ENCODE data around the gene SMAD6.

DNA sequence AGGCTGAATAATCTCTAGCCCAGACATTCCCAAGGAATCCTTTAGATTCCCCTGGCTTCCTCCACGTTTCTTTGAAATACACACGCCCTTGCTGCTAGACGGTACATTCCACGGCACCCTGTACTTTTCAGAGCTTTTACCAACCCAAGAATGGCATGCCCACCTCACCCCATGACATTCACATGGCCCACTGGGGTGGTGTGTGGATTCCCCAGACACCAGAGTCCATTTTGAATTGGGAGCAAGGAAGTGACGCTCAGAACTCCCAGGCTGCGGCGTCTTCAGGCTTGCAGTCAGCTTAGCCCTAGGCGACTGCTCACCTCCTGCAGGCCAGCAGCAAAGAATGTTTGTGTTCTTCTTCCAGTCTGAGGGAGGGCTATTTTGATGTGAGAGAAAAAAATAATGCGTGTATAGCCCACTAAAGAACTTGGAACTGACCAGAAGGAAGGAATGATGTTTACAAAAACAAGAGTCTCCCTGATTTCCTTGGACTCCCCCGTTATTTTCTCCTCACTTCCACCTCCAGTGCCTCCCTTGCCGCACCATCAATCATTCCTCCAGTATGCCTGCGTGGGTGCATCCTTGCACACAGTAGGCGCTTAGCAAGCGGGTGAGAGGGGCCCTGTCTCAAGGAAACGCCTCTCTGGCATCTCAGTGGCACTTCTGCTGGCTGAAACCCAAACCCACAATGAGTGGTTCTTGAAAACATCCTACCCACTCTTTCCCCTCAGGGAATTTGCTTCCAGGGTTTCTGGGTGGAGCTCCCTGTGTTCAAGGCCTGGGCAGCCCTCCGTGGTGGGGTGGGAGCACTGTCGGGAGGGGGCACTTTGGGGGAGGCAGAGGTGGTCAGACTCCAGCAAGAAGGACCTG, 59.9 kb downstream of the SMAD6 start:
- TF ChIP-seq, protein P1, sequence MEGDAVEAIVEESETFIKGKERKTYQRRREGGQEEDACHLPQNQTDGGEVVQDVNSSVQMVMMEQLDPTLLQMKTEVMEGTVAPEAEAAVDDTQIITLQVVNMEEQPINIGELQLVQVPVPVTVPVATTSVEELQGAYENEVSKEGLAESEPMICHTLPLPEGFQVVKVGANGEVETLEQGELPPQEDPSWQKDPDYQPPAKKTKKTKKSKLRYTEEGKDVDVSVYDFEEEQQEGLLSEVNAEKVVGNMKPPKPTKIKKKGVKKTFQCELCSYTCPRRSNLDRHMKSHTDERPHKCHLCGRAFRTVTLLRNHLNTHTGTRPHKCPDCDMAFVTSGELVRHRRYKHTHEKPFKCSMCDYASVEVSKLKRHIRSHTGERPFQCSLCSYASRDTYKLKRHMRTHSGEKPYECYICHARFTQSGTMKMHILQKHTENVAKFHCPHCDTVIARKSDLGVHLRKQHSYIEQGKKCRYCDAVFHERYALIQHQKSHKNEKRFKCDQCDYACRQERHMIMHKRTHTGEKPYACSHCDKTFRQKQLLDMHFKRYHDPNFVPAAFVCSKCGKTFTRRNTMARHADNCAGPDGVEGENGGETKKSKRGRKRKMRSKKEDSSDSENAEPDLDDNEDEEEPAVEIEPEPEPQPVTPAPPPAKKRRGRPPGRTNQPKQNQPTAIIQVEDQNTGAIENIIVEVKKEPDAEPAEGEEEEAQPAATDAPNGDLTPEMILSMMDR (IDR thresholded peaks at IDR 0.05; ENCODE audit: poor library complexity, severe bottlenecking) = no peak
- TF ChIP-seq TAF1 (IDR thresholded peaks at IDR 0.05; ENCODE audit: low read depth) (no peak), EP300 (conservative IDR thresholded peaks at IDR 0.05; ENCODE audit: poor library complexity, severe bottlenecking) (no peak), POLR2AphosphoS5 (IDR thresholded peaks at IDR 0.05) (no peak), EZH2 (IDR thresholded peaks at IDR 0.05; ENCODE audit: borderline replicate concordance, insufficient read depth, low read length, poor library complexity, severe bottlenecking) (no peak), SMC3 (conservative IDR thresholded peaks at IDR 0.05; ENCODE audit: poor library complexity) (no peak), MXI1 (conservative IDR thresholded peaks at IDR 0.05; ENCODE audit: poor library complexity, severe bottlenecking) (no peak), RAD21 (conservative IDR thresholded peaks at IDR 0.05) (no peak)
- TF ChIP-seq, protein P2, sequence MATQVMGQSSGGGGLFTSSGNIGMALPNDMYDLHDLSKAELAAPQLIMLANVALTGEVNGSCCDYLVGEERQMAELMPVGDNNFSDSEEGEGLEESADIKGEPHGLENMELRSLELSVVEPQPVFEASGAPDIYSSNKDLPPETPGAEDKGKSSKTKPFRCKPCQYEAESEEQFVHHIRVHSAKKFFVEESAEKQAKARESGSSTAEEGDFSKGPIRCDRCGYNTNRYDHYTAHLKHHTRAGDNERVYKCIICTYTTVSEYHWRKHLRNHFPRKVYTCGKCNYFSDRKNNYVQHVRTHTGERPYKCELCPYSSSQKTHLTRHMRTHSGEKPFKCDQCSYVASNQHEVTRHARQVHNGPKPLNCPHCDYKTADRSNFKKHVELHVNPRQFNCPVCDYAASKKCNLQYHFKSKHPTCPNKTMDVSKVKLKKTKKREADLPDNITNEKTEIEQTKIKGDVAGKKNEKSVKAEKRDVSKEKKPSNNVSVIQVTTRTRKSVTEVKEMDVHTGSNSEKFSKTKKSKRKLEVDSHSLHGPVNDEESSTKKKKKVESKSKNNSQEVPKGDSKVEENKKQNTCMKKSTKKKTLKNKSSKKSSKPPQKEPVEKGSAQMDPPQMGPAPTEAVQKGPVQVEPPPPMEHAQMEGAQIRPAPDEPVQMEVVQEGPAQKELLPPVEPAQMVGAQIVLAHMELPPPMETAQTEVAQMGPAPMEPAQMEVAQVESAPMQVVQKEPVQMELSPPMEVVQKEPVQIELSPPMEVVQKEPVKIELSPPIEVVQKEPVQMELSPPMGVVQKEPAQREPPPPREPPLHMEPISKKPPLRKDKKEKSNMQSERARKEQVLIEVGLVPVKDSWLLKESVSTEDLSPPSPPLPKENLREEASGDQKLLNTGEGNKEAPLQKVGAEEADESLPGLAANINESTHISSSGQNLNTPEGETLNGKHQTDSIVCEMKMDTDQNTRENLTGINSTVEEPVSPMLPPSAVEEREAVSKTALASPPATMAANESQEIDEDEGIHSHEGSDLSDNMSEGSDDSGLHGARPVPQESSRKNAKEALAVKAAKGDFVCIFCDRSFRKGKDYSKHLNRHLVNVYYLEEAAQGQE (IDR thresholded peaks at IDR 0.05; ENCODE audit: borderline replicate concordance) = no peak

Data from neural cell (in vitro differentiated cells).